ENCODE data around the gene ADD3. TPM values are rescaled to one million over a fixed set of nuclear protein-coding genes. Genes with fewer than 3 reads are reported as not detected.

ADD3 gene
- total RNA-seq, 1 donor from 2014 or later, result 57.4 TPM

DNA sequence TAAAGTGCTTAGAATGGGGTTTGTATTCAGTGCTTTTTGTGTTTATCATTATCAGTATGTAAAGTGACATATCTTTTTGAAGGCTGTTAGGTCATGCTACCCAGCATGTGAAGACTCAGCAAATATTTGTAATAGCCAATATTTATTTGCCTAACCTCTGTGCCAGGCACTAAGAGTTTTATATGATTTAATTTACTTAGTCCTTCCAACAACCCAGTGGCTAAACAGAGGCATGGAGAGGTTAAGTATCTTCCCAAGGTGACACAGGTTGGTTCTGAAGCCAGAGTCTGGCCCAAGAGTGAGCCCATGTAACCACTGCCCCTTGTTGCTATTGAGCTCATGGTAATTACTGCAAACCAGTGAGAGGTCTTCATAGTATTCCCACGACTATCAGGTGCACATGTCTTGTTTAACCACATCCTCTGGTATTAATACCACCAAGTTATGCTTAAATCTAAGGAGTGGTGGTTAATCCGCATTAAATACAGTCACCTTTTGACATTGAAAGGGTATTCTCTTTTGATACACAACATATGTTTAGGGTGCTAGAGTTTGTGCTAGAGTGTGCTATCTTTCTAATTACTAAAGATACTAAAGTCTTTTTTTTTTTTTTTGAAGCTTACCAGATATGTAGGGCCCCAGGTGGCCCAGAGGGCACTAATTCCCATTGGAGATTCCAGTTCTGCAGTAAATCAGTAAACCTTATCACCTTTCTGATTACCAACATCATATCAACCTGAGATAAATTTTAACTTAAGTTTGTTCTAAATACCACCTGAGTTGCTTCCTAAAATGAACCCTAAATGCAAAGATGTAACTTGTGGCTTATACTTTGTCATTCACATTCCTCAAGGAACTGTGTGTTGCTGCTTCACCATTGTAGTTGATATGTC is 2.9 kb downstream of the ADD3 start:
- Histone ChIP-seq H3K4me1 (peaks cover 28% of the 10 kb centered on the region), H3K4me3 (peak overlapping the region; percentile 93), H3K36me3 (no peaks in the 10 kb centered on the region), H3K27me3 (no peaks in the 10 kb centered on the region), H3K27ac (no peak overlapping the region), H3K9me3 (no peaks in the 10 kb centered on the region)
- ATAC-seq (no peak), DNase-seq (no peak)
- TF ChIP-seq, protein P1, sequence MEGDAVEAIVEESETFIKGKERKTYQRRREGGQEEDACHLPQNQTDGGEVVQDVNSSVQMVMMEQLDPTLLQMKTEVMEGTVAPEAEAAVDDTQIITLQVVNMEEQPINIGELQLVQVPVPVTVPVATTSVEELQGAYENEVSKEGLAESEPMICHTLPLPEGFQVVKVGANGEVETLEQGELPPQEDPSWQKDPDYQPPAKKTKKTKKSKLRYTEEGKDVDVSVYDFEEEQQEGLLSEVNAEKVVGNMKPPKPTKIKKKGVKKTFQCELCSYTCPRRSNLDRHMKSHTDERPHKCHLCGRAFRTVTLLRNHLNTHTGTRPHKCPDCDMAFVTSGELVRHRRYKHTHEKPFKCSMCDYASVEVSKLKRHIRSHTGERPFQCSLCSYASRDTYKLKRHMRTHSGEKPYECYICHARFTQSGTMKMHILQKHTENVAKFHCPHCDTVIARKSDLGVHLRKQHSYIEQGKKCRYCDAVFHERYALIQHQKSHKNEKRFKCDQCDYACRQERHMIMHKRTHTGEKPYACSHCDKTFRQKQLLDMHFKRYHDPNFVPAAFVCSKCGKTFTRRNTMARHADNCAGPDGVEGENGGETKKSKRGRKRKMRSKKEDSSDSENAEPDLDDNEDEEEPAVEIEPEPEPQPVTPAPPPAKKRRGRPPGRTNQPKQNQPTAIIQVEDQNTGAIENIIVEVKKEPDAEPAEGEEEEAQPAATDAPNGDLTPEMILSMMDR (IDR thresholded peaks at IDR 0.05), result no peak
- intact Hi-C loops (cut with DNase I), result no loop called here

DNA sequence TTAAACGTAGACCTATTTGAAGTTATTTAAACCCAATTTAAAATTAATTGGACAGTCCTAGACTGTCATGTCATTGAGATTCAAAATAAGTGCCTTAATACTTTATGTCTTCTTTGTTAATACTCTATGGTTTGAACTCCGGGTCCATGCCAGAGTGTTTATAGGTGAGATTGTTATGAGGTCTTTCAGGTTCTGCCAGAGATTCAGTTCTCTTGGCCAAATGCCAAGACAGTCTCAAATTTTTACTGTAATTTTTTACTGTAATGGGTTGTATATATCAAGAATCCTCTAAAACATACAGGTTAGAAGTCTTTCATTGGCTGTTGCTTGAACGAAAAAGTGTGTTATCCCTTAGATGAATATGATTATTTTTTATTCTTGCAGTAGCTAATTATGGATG is 3.9 kb downstream of the ADD3 start:
- intact Hi-C loops (cut with DNase I), result no loop called here
- Histone ChIP-seq H3K27ac (no peak overlapping the region), H3K9me3 (no peaks in the 10 kb centered on the region), H3K4me3 (no peak overlapping the region), H3K27me3 (no peaks in the 10 kb centered on the region), H3K36me3 (no peaks in the 10 kb centered on the region), H3K4me1 (peaks cover 36% of the 10 kb centered on the region)
- TF ChIP-seq, protein P1 (IDR thresholded peaks at IDR 0.05), result no peak
- no peak for DNase-seq
- no peak for ATAC-seq

DNA sequence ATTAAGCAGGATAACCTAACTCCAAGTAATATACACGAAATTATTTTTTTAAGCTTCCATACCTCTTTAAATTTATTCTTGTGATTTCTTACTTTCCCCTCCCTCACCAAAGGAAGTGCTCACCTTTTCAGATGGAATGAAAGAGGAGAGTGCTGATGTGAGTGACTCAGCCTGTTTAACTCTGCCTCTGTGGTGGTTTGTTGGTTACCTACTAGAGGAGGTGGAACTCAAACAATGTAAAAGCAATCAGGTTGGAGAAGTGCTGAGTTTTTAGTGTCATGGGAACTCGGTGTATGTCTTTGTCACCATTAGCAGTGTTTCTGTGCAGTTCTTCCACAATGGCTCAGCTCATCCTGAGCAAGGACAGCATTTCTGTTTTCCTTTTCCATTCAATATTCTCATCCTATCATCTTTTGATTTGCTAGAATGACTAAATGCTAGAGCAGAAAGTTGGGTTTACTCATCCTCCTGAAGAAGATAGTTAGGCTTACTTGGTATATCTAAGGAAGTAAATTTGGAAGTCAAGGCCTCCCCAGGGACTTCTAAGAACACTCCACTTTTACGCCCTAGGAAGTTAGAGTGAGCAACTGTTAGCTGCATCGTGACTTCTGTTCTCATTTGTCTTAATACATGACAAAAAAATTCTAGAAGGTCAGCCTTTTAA is 6.0 kb downstream of the ADD3 start:
- H3K36me3 ChIP-seq, result no peaks in the 10 kb centered on the region
- ATAC-seq, result peak; percentile 55
- no peaks in the 10 kb centered on the region for H3K27me3 ChIP-seq
- intact Hi-C loops (cut with DNase I), result no loop called here
- H3K4me3 ChIP-seq, result no peak overlapping the region
- H3K4me1 ChIP-seq, result peaks cover 50% of the 10 kb centered on the region
- TF ChIP-seq, protein P1 (IDR thresholded peaks at IDR 0.05), result no peak
- no peaks in the 10 kb centered on the region for H3K9me3 ChIP-seq
- H3K27ac ChIP-seq, result no peak overlapping the region
- no peak for DNase-seq

DNA sequence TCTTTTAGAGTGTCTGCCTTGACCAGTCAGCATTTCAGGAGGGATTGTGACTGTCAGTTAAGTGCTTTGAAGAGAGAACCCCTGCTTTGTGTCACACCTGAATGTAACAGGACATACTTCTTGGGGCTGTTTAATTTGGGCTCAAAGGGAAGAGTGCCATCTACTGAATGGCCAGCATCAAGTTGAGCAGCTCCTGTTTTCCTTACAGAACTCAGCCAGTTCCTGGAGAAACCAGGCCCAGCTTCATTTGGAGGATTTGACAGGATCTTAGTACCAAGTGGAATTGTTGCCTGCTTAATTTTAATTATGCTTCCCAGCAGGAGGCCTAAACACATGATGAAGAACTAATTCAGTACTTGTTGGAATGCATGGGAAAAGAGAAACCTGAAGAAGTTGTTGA is 8.3 kb downstream of the ADD3 start:
- Histone ChIP-seq H3K4me1 (peaks cover 32% of the 10 kb centered on the region), H3K27ac (no peak overlapping the region)

DNA sequence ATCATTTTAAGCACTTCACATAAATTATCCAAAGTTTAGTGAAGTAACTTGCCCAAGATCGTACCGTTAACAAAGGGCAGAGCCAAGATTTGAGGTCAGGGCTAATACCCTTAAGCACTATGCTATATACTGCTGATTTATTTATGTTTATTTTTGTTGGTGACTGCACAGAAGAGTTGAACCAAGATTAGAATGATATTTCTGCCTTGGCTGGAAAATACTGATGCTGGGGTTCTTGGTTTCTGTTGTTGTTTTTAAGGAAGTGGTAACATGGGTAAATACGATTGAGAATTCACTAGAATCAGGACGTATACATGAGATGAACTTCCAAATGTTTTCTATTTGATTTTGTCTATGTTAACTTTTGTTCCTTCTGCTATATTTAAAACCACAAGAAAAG is 9.3 kb downstream of the ADD3 start:
- no peak overlapping the region for H3K27ac ChIP-seq
- peaks cover 30% of the 10 kb centered on the region for H3K4me1 ChIP-seq

More for the DNA sequence above, 8.3 kb downstream of the ADD3 start:
- H3K9me3 ChIP-seq, result no peaks in the 10 kb centered on the region
- H3K27me3 ChIP-seq, result no peaks in the 10 kb centered on the region
- DNase-seq (no peak), ATAC-seq (no peak)
- H3K4me3 ChIP-seq, result no peak overlapping the region
- H3K36me3 ChIP-seq, result no peaks in the 10 kb centered on the region
- TF ChIP-seq, protein P1 (IDR thresholded peaks at IDR 0.05), result peak; percentile 17
- intact Hi-C loops (cut with DNase I), result no loop called here

More for the DNA sequence above, 9.3 kb downstream of the ADD3 start:
- no peak for DNase-seq
- TF ChIP-seq, protein P1 (IDR thresholded peaks at IDR 0.05), result no peak
- no peak overlapping the region for H3K4me3 ChIP-seq
- no peaks in the 10 kb centered on the region for H3K36me3 ChIP-seq
- intact Hi-C loops (cut with DNase I), result no loop called here
- H3K9me3 ChIP-seq, result no peaks in the 10 kb centered on the region
- H3K27me3 ChIP-seq, result no peaks in the 10 kb centered on the region
- ATAC-seq, result no peak
